OCI-LY3 (cell line): ENCODE data around the gene PDZRN3.

Source experiments
- CTCF ChIP-seq: fragments of 200-600, 300-600 bp; sonication (generic); IDR thresholded peaks from 2 replicates; pipeline ENCODE4 v1.5.1; 2014; ENCODE audit warnings: antibody characterized with exemption, low read length, low read depth
- EZH2phosphoT487 ChIP-seq: fragments of 200-600 bp; shearing (Covaris generic); IDR thresholded peaks from 2 replicates; pipeline ENCODE4 v1.6.1; 2018; ENCODE audit warnings: antibody characterized with exemption, mixed run types, low read depth

GRCh38 chr3:73633453-73633852 is 8.7 kb upstream of the PDZRN3 start:
- no peak for TF ChIP-seq CTCF
- TF ChIP-seq EZH2phosphoT487: no peak
